Thymus (tissue), 11 donors: Measurements from ENCODE around the gene SGK1. TPM values are rescaled to one million over a fixed set of nuclear protein-coding genes. Genes with fewer than 3 reads are reported as not detected.

ENCODE experiments used
- DNase-seq, 9 donors: peaks; one replicate each; pipeline ENCODE4 v3.0.0-alpha.2; 2013; ENCODE audit warnings: low spot score in 9 of 9, low read depth in 6 of 9, missing footprints in 1 of 9
- H3K27ac ChIP-seq, 2 donors: one replicate each; pipeline ENCODE4 v1.5.1; 2013; ENCODE audit warnings: control low read depth in 1 of 2, low read depth in 1 of 2, low read length in 1 of 2, mild to moderate bottlenecking in 1 of 2, moderate library complexity in 1 of 2
- H3K27me3 ChIP-seq, 2 donors: one replicate each; pipeline ENCODE4 v1.5.1; 2013; ENCODE audit warnings: low read length in 1 of 2; ENCODE audit not compliant: control insufficient read depth in 2 of 2, insufficient read depth in 1 of 2
- H3K36me3 ChIP-seq, 2 donors: one replicate each; pipeline ENCODE4 v1.5.1; 2013; ENCODE audit warnings: low read length in 1 of 2, mild to moderate bottlenecking in 1 of 2, moderate library complexity in 1 of 2; ENCODE audit not compliant: control insufficient read depth in 2 of 2, insufficient read depth in 2 of 2
- H3K4me1 ChIP-seq, 2 donors: one replicate each; pipeline ENCODE4 v1.5.1; 2013; ENCODE audit warnings: low read length in 2 of 2; ENCODE audit not compliant: control insufficient read depth in 2 of 2, insufficient read depth in 2 of 2
- H3K4me3 ChIP-seq, 2 donors: one replicate each; pipeline ENCODE4 v1.5.1; 2013; ENCODE audit warnings: low read length in 2 of 2, control low read depth in 1 of 2, mild to moderate bottlenecking in 1 of 2
- H3K9me3 ChIP-seq, 2 donors: one replicate each; pipeline ENCODE4 v1.5.1; 2013; ENCODE audit warnings: low read length in 1 of 2, mild to moderate bottlenecking in 1 of 2; ENCODE audit not compliant: control insufficient read depth in 2 of 2, insufficient read depth in 1 of 2
- WGBS: extraction: QIAGEN DNeasy Blood & Tissue Kit; methylation state at CpG from one replicate; pipeline ENCODE4 v1.1.7; 2013; 5-methylcytosine and 5-hydroxymethylcytosine counted together
- polyA plus RNA-seq: library from polyadenylated mRNA; stranded (reverse); fragments of 200-250 nt; gene quantifications from one replicate; pipeline ENCODE4 v1.2.3, GENCODE V29; 2013
- total RNA-seq: library from RNA; stranded (reverse); fragments of 120-200 nt; gene quantifications from one replicate; pipeline ENCODE4 v1.2.4, GENCODE V29; 2013
- donor health status: healthy.

The SGK1 gene
- total and polyA plus RNA-seq, 2 donors, result 44.8 to 183 TPM

- H3K9me3 ChIP-seq, result no peaks in the 10 kb centered on the region
- peaks cover 5 to 8% of the 10 kb centered on the region in 2 donors for H3K36me3 ChIP-seq
- DNase-seq, result no peak
- no peak overlapping the region for H3K27ac ChIP-seq
- H3K4me3 ChIP-seq, result no peak overlapping the region
- WGBS, result 97% methylated on average over 8 of the region's 8 CpGs
- H3K27me3 ChIP-seq, result no peaks in the 10 kb centered on the region
- no peaks in the 10 kb centered on the region for H3K4me1 ChIP-seq
Measured at GRCh38 chr6:134164300-134164699, 153.6 kb downstream of the SGK1 start.

DNA sequence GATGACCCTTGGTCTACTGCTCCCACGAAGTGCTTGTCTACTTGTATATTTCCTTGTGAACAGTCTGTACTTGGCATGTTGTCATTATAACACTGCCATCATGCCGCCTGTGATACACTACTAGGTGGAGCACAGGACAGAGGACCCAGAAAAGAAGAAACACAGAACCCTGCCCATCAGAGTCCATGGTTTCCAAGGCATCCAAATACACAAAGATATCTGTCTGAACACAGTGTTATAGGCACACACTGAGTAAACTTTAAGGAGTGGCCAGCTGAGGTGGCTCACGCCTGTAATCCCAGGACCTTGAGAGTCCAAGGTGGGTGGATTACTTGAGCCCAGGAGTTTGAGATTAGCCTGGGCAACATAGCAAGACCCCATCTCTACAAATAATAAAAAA, 155.0 kb downstream of the SGK1 start:
- H3K36me3 ChIP-seq, result no peaks in the 10 kb centered on the region
- no peaks in the 10 kb centered on the region for H3K4me1 ChIP-seq
- 96% methylated on average over 3 of the region's 3 CpGs for WGBS
- H3K27me3 ChIP-seq, result no peaks in the 10 kb centered on the region
- no peak overlapping the region for H3K4me3 ChIP-seq
- H3K27ac ChIP-seq, result no peak overlapping the region
- no peak for DNase-seq
- no peaks in the 10 kb centered on the region for H3K9me3 ChIP-seq

- Histone ChIP-seq H3K27ac (no peak overlapping the region), H3K36me3 (no peaks in the 10 kb centered on the region), H3K27me3 (no peaks in the 10 kb centered on the region), H3K4me3 (no peak overlapping the region), H3K9me3 (no peaks in the 10 kb centered on the region), H3K4me1 (no peaks in the 10 kb centered on the region)
- WGBS, result 85% methylated on average over 1 of the region's 1 CpG
- no peak for DNase-seq
Measured at GRCh38 chr6:134161041-134161440, 156.9 kb downstream of the SGK1 start.

- H3K4me1 ChIP-seq, result no peaks in the 10 kb centered on the region
Measured at GRCh38 chr6:134152767-134153485, 165.0 kb downstream of the SGK1 start.

GRCh38 chr6:134148566-134148965, 169.3 kb downstream of the SGK1 start:
- H3K4me1 ChIP-seq, result no peaks in the 10 kb centered on the region
- H3K4me3 ChIP-seq, result no peak overlapping the region
- H3K36me3 ChIP-seq, result no peaks in the 10 kb centered on the region
- 90% methylated on average over 2 of the region's 2 CpGs for WGBS
- DNase-seq, result no peak
- peaks cover 0 to 2% of the 10 kb centered on the region in 2 donors for H3K9me3 ChIP-seq
- H3K27ac ChIP-seq, result no peak overlapping the region
- H3K27me3 ChIP-seq, result no peaks in the 10 kb centered on the region

More at GRCh38 chr6:134152767-134153485, 165.0 kb downstream of the SGK1 start:
- no peaks in the 10 kb centered on the region for H3K36me3 ChIP-seq
- no peaks in the 10 kb centered on the region for H3K27me3 ChIP-seq
- no peak for DNase-seq
- H3K9me3 ChIP-seq, result peaks cover 0 to 2% of the 10 kb centered on the region in 2 donors
- WGBS, result 90% methylated on average over 8 of the region's 8 CpGs
- H3K27ac ChIP-seq, result no peak overlapping the region
- H3K4me3 ChIP-seq, result no peak overlapping the region

GRCh38 chr6:134147034-134147533, 170.8 kb downstream of the SGK1 start:
- Histone ChIP-seq H3K4me1 (no peaks in the 10 kb centered on the region), H3K27ac (no peak overlapping the region), H3K9me3 (no peaks in the 10 kb centered on the region), H3K4me3 (no peak overlapping the region), H3K27me3 (no peaks in the 10 kb centered on the region), H3K36me3 (no peaks in the 10 kb centered on the region)
- WGBS, result 96% methylated on average over 9 of the region's 9 CpGs
- no peak for DNase-seq

DNA sequence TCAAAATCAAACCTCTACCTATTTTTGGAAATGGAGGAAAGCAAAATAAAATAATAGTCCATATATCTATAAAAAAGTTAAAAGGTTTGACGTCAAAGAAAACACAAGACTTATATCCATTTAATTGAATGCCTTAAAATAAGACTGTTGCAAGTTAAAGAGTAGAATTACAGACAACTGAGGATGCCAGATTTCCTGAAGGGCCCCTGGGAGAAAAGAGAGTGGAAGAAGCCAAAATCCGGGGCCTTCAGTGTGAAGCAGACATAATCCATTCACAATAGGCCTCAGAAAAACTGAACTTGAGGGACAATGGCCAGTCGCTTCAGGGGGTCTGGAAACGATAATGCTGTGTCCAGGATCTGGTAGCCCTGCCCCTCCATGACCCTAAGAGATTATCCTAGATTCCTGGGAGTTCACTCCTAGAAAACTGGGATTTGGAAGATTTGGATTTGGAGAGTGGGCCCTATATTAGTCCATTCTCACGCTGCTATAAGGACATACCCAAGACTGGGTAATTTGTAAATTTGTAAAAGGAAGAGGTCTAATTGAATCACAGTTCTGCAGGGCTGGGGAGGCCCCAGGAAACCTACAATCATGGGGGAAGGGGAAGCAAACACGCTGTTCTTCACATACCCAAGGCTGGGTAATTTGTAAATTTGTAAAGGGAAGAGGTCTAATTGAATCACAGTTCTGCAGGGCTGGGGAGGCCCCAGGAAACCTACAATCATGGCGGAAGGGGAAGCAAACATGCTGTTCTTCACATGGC, 171.5 kb downstream of the SGK1 start:
- Histone ChIP-seq H3K36me3 (no peaks in the 10 kb centered on the region), H3K4me3 (no peak overlapping the region), H3K9me3 (no peaks in the 10 kb centered on the region), H3K4me1 (no peaks in the 10 kb centered on the region), H3K27me3 (no peaks in the 10 kb centered on the region), H3K27ac (no peak overlapping the region)
- DNase-seq, result no peak
- 92% methylated on average over 7 of the region's 7 CpGs for WGBS

DNA sequence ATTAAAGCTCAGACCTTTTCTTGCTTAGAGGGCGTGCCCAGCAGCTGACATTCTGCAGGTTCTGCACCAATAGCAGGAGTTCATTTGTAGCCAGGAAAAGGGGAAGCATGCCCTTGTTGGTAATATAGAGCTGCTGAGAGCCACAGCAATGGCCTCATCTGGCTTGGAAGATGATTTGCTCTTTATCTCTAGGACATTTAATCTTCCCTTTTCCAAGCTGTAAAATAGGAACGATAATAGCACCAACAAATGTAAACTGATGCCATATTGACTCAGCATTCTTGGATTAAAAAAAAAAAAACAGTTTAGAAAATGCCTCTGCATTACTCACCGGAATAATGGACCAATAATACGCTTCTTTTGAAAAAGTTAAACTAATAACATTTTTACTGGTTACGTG, 172.1 kb downstream of the SGK1 start:
- 90% methylated on average over 5 of the region's 5 CpGs for WGBS
- Histone ChIP-seq H3K27me3 (no peaks in the 10 kb centered on the region), H3K4me1 (no peaks in the 10 kb centered on the region), H3K9me3 (no peaks in the 10 kb centered on the region), H3K4me3 (no peak overlapping the region), H3K27ac (no peak overlapping the region), H3K36me3 (no peaks in the 10 kb centered on the region)
- no peak for DNase-seq

DNA sequence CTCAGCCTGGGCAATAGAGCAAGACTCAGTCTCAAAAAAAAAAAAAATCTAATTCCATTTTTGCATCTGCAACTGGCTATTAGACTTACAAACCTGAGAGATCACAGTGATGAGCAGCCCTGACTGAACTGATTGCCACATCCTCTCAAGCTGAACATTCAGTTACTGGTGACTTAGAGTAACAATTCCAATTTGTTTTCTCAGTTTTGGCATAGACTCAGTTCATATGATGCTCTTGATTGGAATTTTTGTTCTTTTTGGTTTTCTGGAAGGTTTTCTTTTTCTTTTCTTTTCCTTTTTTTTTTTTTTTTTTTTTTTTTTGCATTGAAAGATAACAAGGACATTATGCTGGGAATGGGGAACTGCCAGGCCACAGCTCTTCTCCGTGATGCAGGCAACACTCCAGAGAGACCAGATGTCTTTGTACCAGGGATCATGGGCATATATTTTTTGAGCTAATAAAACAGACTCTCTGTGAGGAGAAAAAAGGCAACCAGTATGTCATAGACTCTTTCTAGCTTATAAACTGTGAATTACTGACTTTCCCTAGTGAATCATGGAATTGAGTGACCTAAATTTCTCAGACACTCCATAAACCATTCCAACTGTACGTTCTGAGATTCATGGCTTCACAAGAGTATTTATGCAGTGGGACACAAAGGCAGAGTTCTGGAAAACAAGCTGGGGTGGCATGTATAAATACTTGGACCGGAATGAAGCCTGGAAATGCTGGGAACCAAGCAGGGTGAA, 179.5 kb downstream of the SGK1 start:
- no peak for DNase-seq
- H3K27ac ChIP-seq, result no peak overlapping the region
- H3K9me3 ChIP-seq, result no peaks in the 10 kb centered on the region
- H3K27me3 ChIP-seq, result no peaks in the 10 kb centered on the region
- H3K4me1 ChIP-seq, result no peaks in the 10 kb centered on the region
- H3K36me3 ChIP-seq, result no peaks in the 10 kb centered on the region
- H3K4me3 ChIP-seq, result no peak overlapping the region
- 95% methylated on average over 3 of the region's 3 CpGs for WGBS
